ENCODE data around the gene FTO. TPM values are rescaled to one million over a fixed set of nuclear protein-coding genes. Genes with fewer than 3 reads are reported as not detected.

Gene FTO
- total and polyA plus RNA-seq, 2 of the 8 experiments (the other 6 are each of a cell fraction or from before 2014, with no cell fraction given), result 34.5 to 59.8 TPM

- TF ChIP-seq CHD7 (IDR thresholded peaks at IDR 0.05; ENCODE audit: insufficient replicate concordance, low read length) (no peak), RBBP5 (IDR thresholded peaks at IDR 0.05; ENCODE audit: borderline replicate concordance, low read depth, low read length) (no peak), SIN3A (conservative IDR thresholded peaks at IDR 0.05 in 1 of 2, IDR thresholded peaks at IDR 0.05 in 1 of 2; ENCODE audit: low read depth in 1 of 2, low read length in 2 of 2) (no peak)
These were observed 474.6 kb downstream of the FTO start (continued) for GRCh38 chr16:54178478-54178976.

All from H1 (cell line).